ENCODE measurements around the gene ABHD16A.
A peak's percentile ranks its signal among the peaks of the same experiment; 100 is the strongest.

The ABHD16A gene

GRCh38 chr6:31681135-31681671 is 21.9 kb downstream of the ABHD16A start:
- H3K4me1 ChIP-seq, result no peaks in the 10 kb centered on the region
- H3K36me3 ChIP-seq, result no peaks in the 10 kb centered on the region
- no peaks in the 10 kb centered on the region for H3K9me3 ChIP-seq
- peak; percentile 29; the same call in 1 of the 2 replicates for TF ChIP-seq CTCF (IDR thresholded peaks at IDR 0.05; ENCODE audit: low read depth, low read length)
- DNase-seq, result peak; percentile 53
- no peaks in the 10 kb centered on the region; the same call in 1 of the 2 replicates for H3K27me3 ChIP-seq
- H3K4me3 ChIP-seq (ENCODE audit: low read depth, low read length), result peak overlapping the region; percentile 70

GRCh38 chr6:31680226-31681134 is 22.6 kb downstream of the ABHD16A start, which contains the start of gene LY6G5C:
LY6G5C (minus strand) TSS chr6:31681067; CDS start chr6:31680373, 694 bp downstream.
- TF ChIP-seq CTCF (IDR thresholded peaks at IDR 0.05; ENCODE audit: low read depth, low read length), result peak; percentile 63
- Histone ChIP-seq H3K36me3 (no peaks in the 10 kb centered on the region), H3K4me1 (no peaks in the 10 kb centered on the region), H3K9me3 (no peaks in the 10 kb centered on the region), H3K4me3 (ENCODE audit: low read depth, low read length) (peak within 1 kb of the TSS; percentile 70), H3K27me3 (no peaks in the 10 kb centered on the region; the same call in 1 of the 2 replicates)
- peak; percentile 85 for DNase-seq

- no peaks in the 10 kb centered on the region for H3K9me3 ChIP-seq
- DNase-seq, result no peak
- H3K4me1 ChIP-seq, result no peaks in the 10 kb centered on the region
- H3K4me3 ChIP-seq (ENCODE audit: low read depth, low read length), result no peak overlapping the region
- no peak for TF ChIP-seq CTCF (IDR thresholded peaks at IDR 0.05; ENCODE audit: low read depth, low read length)
- H3K27me3 ChIP-seq, result no peaks in the 10 kb centered on the region; the same call in 1 of the 2 replicates
- peaks cover 2% of the 10 kb centered on the region for H3K36me3 ChIP-seq
Observed at GRCh38 chr6:31677955-31678354, 25.2 kb downstream of the ABHD16A start.

- Histone ChIP-seq H3K36me3 (peaks cover 11% of the 10 kb centered on the region), H3K9me3 (no peaks in the 10 kb centered on the region), H3K27me3 (no peaks in the 10 kb centered on the region; the same call in 1 of the 2 replicates), H3K4me1 (no peaks in the 10 kb centered on the region), H3K4me3 (ENCODE audit: low read depth, low read length) (no peak overlapping the region)
- no peak for TF ChIP-seq CTCF (IDR thresholded peaks at IDR 0.05; ENCODE audit: low read depth, low read length)
- DNase-seq, result no peak
Observed at GRCh38 chr6:31676904-31677303, 26.2 kb downstream of the ABHD16A start.

- Histone ChIP-seq H3K4me3 (ENCODE audit: low read depth, low read length) (no peak overlapping the region), H3K27me3 (no peaks in the 10 kb centered on the region; the same call in 1 of the 2 replicates), H3K36me3 (peaks cover 16% of the 10 kb centered on the region), H3K9me3 (no peaks in the 10 kb centered on the region), H3K4me1 (no peaks in the 10 kb centered on the region)
- TF ChIP-seq CTCF (IDR thresholded peaks at IDR 0.05; ENCODE audit: low read depth, low read length), result no peak
- no peak for DNase-seq
Observed at GRCh38 chr6:31676322-31676903, 26.7 kb downstream of the ABHD16A start.
